HepG2 (cell line): ENCODE data around the gene MMRN2. TPM values are rescaled to one million over a fixed set of nuclear protein-coding genes. Genes with fewer than 3 reads are reported as not detected.
"Not testable (repeated sequence)": the region's sequence is repeated elsewhere in the genome, so short reads cannot be mapped to it uniquely, and the experiment has no call there.

ENCODE experiments used
- ATAC-seq: fragments of 200-7000 bp; cut with Tn5 transposase; 3 replicates; pipeline ENCODE4 v1.9.1; 2020; ENCODE audit warnings: mild to moderate bottlenecking, moderate library complexity
- BruUV-seq: library from RNA; stranded (reverse); fragments of 400-500 nt; replicated peaks from 2 replicates; lab custom pipeline; 2021; lab: Mats Ljungman, UMichigan
- CTCF ChIA-PET: fragments of 300-600 bp; formaldehyde crosslinking; extraction: SDS; loops from one replicate; lab custom pipeline; 2021; ENCODE audit warnings: low total read pairs, inconsistent platforms, low intra/inter-chr PET ratio; lab: Yijun Ruan, JAX
- POLR2A ChIA-PET: fragments of 350-600 bp; sonication (Branson Sonifier 250); formaldehyde crosslinking; loops from one replicate; lab custom pipeline; 2020; ENCODE audit warnings: antibody characterized with exemption, inconsistent platforms; lab: Yijun Ruan, JAX
- DNase-seq: peaks from one replicate; pipeline ENCODE4 v3.0.0-alpha.2; 2015; ENCODE audit warnings: low spot score
- FAIRE-seq: peaks from 3 replicates; lab custom pipeline; 2011; peaks lifted over from hg19 to GRCh38; lab: Jason Lieb, UNC
- H2AFZ ChIP-seq: one replicate; pipeline ENCODE4 v1.6.1; 2011; ENCODE audit warnings: low read length, inconsistent platforms
- H3K27ac ChIP-seq: fragments of 300-600 bp; 3 replicates; pipeline ENCODE4 v1.8.0; 2011; ENCODE audit warnings: mixed run types, mild to moderate bottlenecking, mixed read lengths, low read length, inconsistent platforms; ENCODE audit not compliant: insufficient read depth; ENCODE audit errors: extremely low read length
- H3K27me3 ChIP-seq, 2 experiments: fragments of 200-600 bp in 1 of 2; 2 replicates in 1 of 2; 3 replicates in 1 of 2; pipeline versions ENCODE4 v1.6.0 to v1.8.0; 2011; ENCODE audit warnings: low read length in 2 of 2, mild to moderate bottlenecking in 2 of 2, moderate library complexity in 2 of 2, inconsistent platforms in 1 of 2; ENCODE audit not compliant: insufficient read depth in 2 of 2, control insufficient read depth in 1 of 2
- H3K36me3 ChIP-seq, 2 experiments: fragments of 200-600 bp in 1 of 2; replicated peaks in 1 of 2; 2 replicates in 1 of 2; 3 replicates in 1 of 2; pipeline versions ENCODE4 v1.5.1 to v1.8.0; 2011; ENCODE audit warnings: low read length in 2 of 2, inconsistent platforms in 1 of 2; ENCODE audit not compliant: insufficient read depth in 2 of 2, control insufficient read depth in 1 of 2
- H3K4me1 ChIP-seq: 2 replicates; pipeline ENCODE4 v1.5.1; 2012; ENCODE audit warnings: low read length, inconsistent platforms; ENCODE audit not compliant: insufficient read depth
- H3K4me2 ChIP-seq: 2 replicates; pipeline ENCODE4 v1.6.0; 2011; ENCODE audit warnings: low read depth, low read length, inconsistent platforms
- H3K4me3 ChIP-seq, 3 experiments: fragments of 200-600 bp in 1 of 3; sonication (generic), shearing (Covaris generic) in 1 of 3; replicated peaks in 1 of 3; 2 replicates each; pipeline ENCODE4 v1.5.1; 2011 to 2016; ENCODE audit warnings: low read length in 3 of 3, inconsistent platforms in 2 of 3, low read depth in 2 of 3, mild to moderate bottlenecking in 2 of 3, control low read depth in 1 of 3, mixed read lengths in 1 of 3; ENCODE audit not compliant: insufficient read depth in 1 of 3
- H3K79me2 ChIP-seq: one replicate; pipeline ENCODE4 v1.6.1; 2011; ENCODE audit warnings: low read length, inconsistent platforms; ENCODE audit not compliant: insufficient read depth
- H3K9ac ChIP-seq: 2 replicates; pipeline ENCODE4 v1.6.0; 2011; ENCODE audit warnings: mild to moderate bottlenecking, low read depth, low read length, inconsistent platforms; ENCODE audit not compliant: insufficient read depth
- H3K9me3 ChIP-seq: 2 replicates; pipeline ENCODE4 v1.5.1; 2012; ENCODE audit warnings: mild to moderate bottlenecking, low read length
- H4K20me1 ChIP-seq: 2 replicates; pipeline ENCODE4 v1.6.0; 2011; ENCODE audit warnings: inconsistent platforms, mild to moderate bottlenecking, low read length, moderate library complexity; ENCODE audit not compliant: insufficient read depth
- ARNT ChIP-seq: fragments of 450-650 bp; IDR thresholded peaks from 2 replicates; pipeline ENCODE4 v1.6.1; 2017
- CBX2 ChIP-seq, 2 experiments: fragments of 200-600 bp in 1 of 2; sonication (generic); formaldehyde crosslinking in 1 of 2; IDR thresholded peaks; 2 replicates each; pipeline versions ENCODE4 v1.7.0 to v1.8.1; 2018 to 2022; ENCODE audit warnings: low read depth in 2 of 2, low read length in 1 of 2, mild to moderate bottlenecking in 1 of 2, missing genetic modification reagents in 1 of 2
- MAX ChIP-seq: IDR thresholded peaks from 2 replicates; pipeline ENCODE4 v1.6.1; 2012; ENCODE audit warnings: inconsistent platforms
- SALL2 ChIP-seq: sonication (generic); formaldehyde crosslinking; IDR thresholded peaks from 2 replicates; pipeline ENCODE4 v1.8.1; 2023; ENCODE audit warnings: mild to moderate bottlenecking, missing genetic modification reagents, inconsistent platforms
- ZNF317 ChIP-seq: sonication (generic); formaldehyde crosslinking; IDR thresholded peaks from 2 replicates; pipeline ENCODE4 v1.5.0; 2020; ENCODE audit warnings: mild to moderate bottlenecking, missing genetic modification reagents
- WGBS: methylation state at CpG from one replicate; pipeline ENCODE4 v1.1.6; 2017; ENCODE audit warnings: low lambda C conversion rate; 5-methylcytosine and 5-hydroxymethylcytosine counted together
- in situ Hi-C: cut with HindIII; loops from 2 replicates; pipeline ENCODE4 v1.10.0; 2017; ENCODE audit warnings: low pct_unique_long_range_greater_than_20kb; ENCODE audit not compliant: extremely low pct_ligation_motif_present
- intact Hi-C: fragments of 100-400 bp; cut with micrococcal nuclease; formaldehyde crosslinking; loops from one replicate; pipeline ENCODE4 v1.10.0; 2022; ENCODE audit not compliant: unreplicated experiment
- polyA plus RNA-seq, 8 experiments: library from polyadenylated mRNA; depleted of rRNA in 3 of 8; stranded (reverse) in 7 of 8; unstranded in 1 of 8; fragments of >200 nt; fragmentation: Illumina TruSeq in 4 of 8; extraction: Trizol in 4 of 8; gene quantifications; 2 replicates each; pipeline versions ENCODE4 v1.2.1 to v1.2.3, GENCODE V29; 2011 to 2016; ENCODE audit warnings: low read depth in 4 of 8, missing spikeins in 1 of 8, mixed read lengths in 1 of 8; ENCODE audit not compliant: insufficient read depth in 1 of 8
- total RNA-seq, 5 experiments: library from RNA; depleted of rRNA; stranded (reverse); fragments of >200 nt; fragmentation: Illumina TruSeq; extraction: Trizol; gene quantifications; 2 replicates each; pipeline ENCODE4 v1.2.3, GENCODE V29; 2016; ENCODE audit warnings: low read depth in 1 of 5

Gene MMRN2
- total and polyA plus RNA-seq, 2 of the 13 experiments (the other 11 are each of a cell fraction or from before 2014, with no cell fraction given), result 0.04 TPM; not detected in 1

- Histone ChIP-seq H3K9ac (no peak overlapping the region), H3K27ac (no peak overlapping the region), H2AFZ (no peak overlapping the region), H3K9me3 (no peaks in the 10 kb centered on the region), H3K36me3 (no peaks in the 10 kb centered on the region), H3K27me3 (peaks cover 3 to 34% of the 10 kb centered on the region in 2 experiments; a peak in 4 of 5 replicates), H3K4me1 (peaks cover 15% of the 10 kb centered on the region), H3K4me3 (no peak overlapping the region), H3K79me2 (no peaks in the 10 kb centered on the region), H4K20me1 (no peaks in the 10 kb centered on the region), H3K4me2 (no peak overlapping the region)
- DNase-seq (no peak), FAIRE-seq (no peak), ATAC-seq (no peak)
- in situ Hi-C loops (no loop called here), intact Hi-C loops (no loop called here)
- ChIA-PET CTCF (no interaction called here), POLR2A (no interaction called here)
- TF ChIP-seq SALL2 (CRISPR knock-in tag) (no peak), ZNF317 (CRISPR knock-in tag) (peak; percentile 63; the same call in 1 of the 2 replicates)
- no TSS peak for BruUV-seq
These were observed 6.1 kb downstream of the MMRN2 start for GRCh38 chr10:86951184-86951761.

GRCh38 chr10:86950349-86950748 lies 7.1 kb downstream of the MMRN2 start:
- no peaks in the 10 kb centered on the region for H3K9me3 ChIP-seq
- no TSS peak for BruUV-seq
- WGBS, result 4% methylated on average over 1 of the region's 1 CpG
- intact Hi-C loops (no loop called here), in situ Hi-C loops (no loop called here)
- peaks cover 22% of the 10 kb centered on the region for H3K4me1 ChIP-seq
- DNase-seq, result no peak
- no peaks in the 10 kb centered on the region for H4K20me1 ChIP-seq
- H3K9ac ChIP-seq, result no peak overlapping the region
- no peaks in the 10 kb centered on the region for H3K79me2 ChIP-seq
- no peak overlapping the region for H2AFZ ChIP-seq
- no peak for FAIRE-seq
- TF ChIP-seq CBX2 (IDR thresholded peaks at IDR 0.05; ENCODE audit: low read depth, low read length) (no peak), CBX2 (CRISPR knock-in tag; IDR thresholded peaks at IDR 0.05; ENCODE audit: low read depth) (no peak), MAX (no peak), ARNT (no peak)
- no peak overlapping the region for H3K4me2 ChIP-seq
- peaks cover 3 to 35% of the 10 kb centered on the region in 2 experiments; a peak in 4 of 5 replicates for H3K27me3 ChIP-seq
- no peak overlapping the region for H3K4me3 ChIP-seq
- ChIA-PET CTCF (no interaction called here), POLR2A (no interaction called here)
- H3K36me3 ChIP-seq, result no peaks in the 10 kb centered on the region
- no peak overlapping the region for H3K27ac ChIP-seq
- ATAC-seq, result no peak

- H3K9ac ChIP-seq, ATAC-seq, H3K79me2 ChIP-seq, H3K36me3 ChIP-seq, in situ Hi-C loops, POLR2A ChIA-PET, H4K20me1 ChIP-seq, H3K27ac ChIP-seq, CTCF ChIA-PET, intact Hi-C loops, H3K4me2 ChIP-seq, FAIRE-seq, DNase-seq, H3K9me3 ChIP-seq, BruUV-seq, H2AFZ ChIP-seq, H3K4me3 ChIP-seq: not testable (repeated sequence)
- WGBS, result 60% methylated on average over 4 of the region's 4 CpGs
- H3K27me3 ChIP-seq, result peaks cover 5 to 32% of the 10 kb centered on the region in 2 experiments; a peak in 3 of 5 replicates
- peaks cover 27% of the 10 kb centered on the region for H3K4me1 ChIP-seq
These were observed 9.6 kb downstream of the MMRN2 start for GRCh38 chr10:86947806-86948205.
